Ovary (tissue), 3 donors: ENCODE measurements around the gene C1QB.

Source experiments
- CTCF ChIP-seq, 3 donors: fragments of 450-650 bp in 2 of 3; fragments of 200-600 bp in 1 of 3; IDR thresholded peaks; one replicate each; pipeline versions ENCODE4 v1.5.1 to v1.8.0; 2016 to 2022; ENCODE audit warnings: antibody characterized with exemption in 3 of 3, mild to moderate bottlenecking in 1 of 3
- EP300 ChIP-seq: sonication (generic); formaldehyde crosslinking; IDR thresholded peaks from one replicate; pipeline ENCODE4 v1.6.1; 2017; ENCODE audit warnings: antibody characterized with exemption
- POLR2A ChIP-seq: fragments of 450-650 bp; IDR thresholded peaks from one replicate; pipeline ENCODE4 v1.6.1; 2017; ENCODE audit warnings: antibody characterized with exemption, mild to moderate bottlenecking, moderate library complexity
- donor health status: DM: no; HTN: no; CAD: no.

GRCh38 chr1:22646384-22646783, 6.7 kb upstream of the C1QB start:
- TF ChIP-seq CTCF (IDR thresholded peaks at IDR 0.05) (no peak), POLR2A (no peak), EP300 (no peak)
